Measurements from ENCODE around the gene SYNDIG1. TPM values are rescaled to one million over a fixed set of nuclear protein-coding genes. Genes with fewer than 3 reads are reported as not detected.

SYNDIG1 gene
- total RNA-seq, 1 experiment from 2014 or later = 5.4 TPM

DNA sequence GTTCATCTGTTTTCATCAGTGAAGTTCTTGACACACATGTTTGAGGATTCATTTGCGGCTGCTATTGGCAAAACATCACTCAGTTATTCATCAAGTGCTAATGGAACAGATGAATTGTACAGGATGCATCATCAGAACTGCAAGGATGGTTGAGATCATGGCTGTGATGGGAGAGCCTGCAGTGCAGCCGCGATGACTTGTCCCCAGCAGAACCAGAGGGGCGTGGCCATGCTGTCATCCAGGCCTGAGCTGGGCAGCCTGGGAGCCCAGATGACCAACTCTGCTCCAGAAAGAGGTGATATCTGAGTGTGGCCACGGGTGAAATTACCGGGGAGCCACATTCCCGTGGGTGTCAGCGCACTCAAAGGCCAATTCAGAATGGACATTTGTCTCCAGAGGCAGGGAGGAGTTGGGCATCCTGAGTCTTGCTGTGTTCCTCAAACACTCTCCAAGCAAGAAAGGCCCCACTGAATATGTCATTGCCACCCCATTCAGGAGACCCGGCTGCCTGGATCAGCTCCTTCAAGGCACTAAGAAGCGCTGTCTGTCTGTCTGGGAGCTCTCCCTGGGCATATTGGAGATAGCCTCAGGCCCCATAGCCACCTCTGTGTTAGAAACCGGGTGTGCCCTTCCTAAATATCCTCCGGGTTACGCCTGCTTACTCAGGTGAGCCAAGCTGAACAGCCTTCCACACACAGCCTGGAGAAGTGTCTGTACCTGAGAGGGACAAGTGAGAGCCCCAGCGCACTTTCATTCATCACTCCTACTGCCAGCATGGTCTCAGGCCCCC, 66.7 kb downstream of the SYNDIG1 start:
- no peak overlapping the region for H2BK20ac ChIP-seq (ENCODE audit: low read depth, low read length, poor library complexity, severe bottlenecking)
- Mint-ChIP-seq H3K9me3 (peaks cover 2% of the 10 kb centered on the region in 2 experiments; a peak in 4 of 5 replicates), H3K27ac (no peak overlapping the region), H3K4me3 (no peak overlapping the region), H3K4me1 (no peaks in the 10 kb centered on the region), H3K36me3 (ENCODE audit: insufficient read depth in 1 of 3, low read depth in 3 of 3) (peaks cover 0 to 3% (median 2%) of the 10 kb centered on the region in 3 experiments; a peak in 2 of 7 replicates), H3K27me3 (ENCODE audit: low read depth) (no peaks in the 10 kb centered on the region)
- H3T11ph ChIP-seq (ENCODE audit: low read length) = no peak overlapping the region
- H4K20me1 ChIP-seq (ENCODE audit: control insufficient read depth, insufficient read depth, insufficient read length) = no peaks in the 10 kb centered on the region
- no peaks in the 10 kb centered on the region for H3K9me3 ChIP-seq (ENCODE audit: control insufficient read depth, low read depth, low read length)
- no peak overlapping the region for H2AK5ac ChIP-seq (ENCODE audit: insufficient read length, low read length)
- no peak overlapping the region for H4K91ac ChIP-seq (ENCODE audit: insufficient read length, low read depth, low read length)
- no peak overlapping the region for H2BK120ac ChIP-seq (ENCODE audit: low read depth, low read length, poor library complexity, severe bottlenecking)
- H2BK5ac ChIP-seq (ENCODE audit: insufficient read length, low read length) = no peak overlapping the region
- DNase-seq = no peak
- no peak overlapping the region for H2BK12ac ChIP-seq (ENCODE audit: insufficient read length, low read depth, low read length)
- no peak overlapping the region for H3K27ac ChIP-seq (ENCODE audit: insufficient read length, low read depth, low read length)
- no peaks in the 10 kb centered on the region for H3K27me3 ChIP-seq (ENCODE audit: insufficient read depth, low read length)
- H3K4me1 ChIP-seq (ENCODE audit: insufficient read depth, low read length) = no peaks in the 10 kb centered on the region
- no peaks in the 10 kb centered on the region for H3K23me2 ChIP-seq (ENCODE audit: insufficient read length, low read depth, low read length, poor library complexity, severe bottlenecking)
- WGBS (ENCODE audit: extremely low coverage, insufficient read length, low lambda C conversion rate) = no CpG with 5 or more reads among the region's 14 CpGs
- no peak overlapping the region for H3K4ac ChIP-seq (ENCODE audit: low read depth, low read length)
- H3K79me1 ChIP-seq (ENCODE audit: insufficient read depth, low read depth, low read length, poor library complexity, severe bottlenecking) = no peaks in the 10 kb centered on the region
- no peak overlapping the region for H2BK15ac ChIP-seq (ENCODE audit: low read depth, low read length)
- no peak overlapping the region for H4K5ac ChIP-seq (ENCODE audit: insufficient read length, low read depth, low read length)
- no peak overlapping the region for H3K23ac ChIP-seq (ENCODE audit: insufficient read length, low read depth, low read length)
- no peak overlapping the region for H3K4me2 ChIP-seq (ENCODE audit: insufficient read depth, insufficient read length, low read length)
- no peak overlapping the region for H2AFZ ChIP-seq (ENCODE audit: low read length)
- no peak overlapping the region for H3K18ac ChIP-seq (ENCODE audit: insufficient read length, low read depth, low read length)
- no peaks in the 10 kb centered on the region for H3K79me2 ChIP-seq (ENCODE audit: insufficient read depth, low read length)
- no peak overlapping the region for H3K9ac ChIP-seq (ENCODE audit: extremely low read depth, insufficient read length, low read length)
- H3K14ac ChIP-seq (ENCODE audit: insufficient read depth, low read length) = no peak overlapping the region
- H4K8ac ChIP-seq (replicated peaks; ENCODE audit: insufficient read length, low read depth, low read length) = no peak overlapping the region
- TF ChIP-seq, protein P1, sequence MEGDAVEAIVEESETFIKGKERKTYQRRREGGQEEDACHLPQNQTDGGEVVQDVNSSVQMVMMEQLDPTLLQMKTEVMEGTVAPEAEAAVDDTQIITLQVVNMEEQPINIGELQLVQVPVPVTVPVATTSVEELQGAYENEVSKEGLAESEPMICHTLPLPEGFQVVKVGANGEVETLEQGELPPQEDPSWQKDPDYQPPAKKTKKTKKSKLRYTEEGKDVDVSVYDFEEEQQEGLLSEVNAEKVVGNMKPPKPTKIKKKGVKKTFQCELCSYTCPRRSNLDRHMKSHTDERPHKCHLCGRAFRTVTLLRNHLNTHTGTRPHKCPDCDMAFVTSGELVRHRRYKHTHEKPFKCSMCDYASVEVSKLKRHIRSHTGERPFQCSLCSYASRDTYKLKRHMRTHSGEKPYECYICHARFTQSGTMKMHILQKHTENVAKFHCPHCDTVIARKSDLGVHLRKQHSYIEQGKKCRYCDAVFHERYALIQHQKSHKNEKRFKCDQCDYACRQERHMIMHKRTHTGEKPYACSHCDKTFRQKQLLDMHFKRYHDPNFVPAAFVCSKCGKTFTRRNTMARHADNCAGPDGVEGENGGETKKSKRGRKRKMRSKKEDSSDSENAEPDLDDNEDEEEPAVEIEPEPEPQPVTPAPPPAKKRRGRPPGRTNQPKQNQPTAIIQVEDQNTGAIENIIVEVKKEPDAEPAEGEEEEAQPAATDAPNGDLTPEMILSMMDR (conservative IDR thresholded peaks at IDR 0.05) = no peak
- H3K56ac ChIP-seq (ENCODE audit: insufficient read length, low read depth, low read length) = no peak overlapping the region
